ENCODE results near the gene C1QL4. TPM values are rescaled to one million over a fixed set of nuclear protein-coding genes. Genes with fewer than 3 reads are reported as not detected.

The C1QL4 gene
- polyA plus RNA-seq, 1 donor (not counting 4 experiments of a cell fraction or from before 2014, with no cell fraction given) = 0.07 TPM

DNA sequence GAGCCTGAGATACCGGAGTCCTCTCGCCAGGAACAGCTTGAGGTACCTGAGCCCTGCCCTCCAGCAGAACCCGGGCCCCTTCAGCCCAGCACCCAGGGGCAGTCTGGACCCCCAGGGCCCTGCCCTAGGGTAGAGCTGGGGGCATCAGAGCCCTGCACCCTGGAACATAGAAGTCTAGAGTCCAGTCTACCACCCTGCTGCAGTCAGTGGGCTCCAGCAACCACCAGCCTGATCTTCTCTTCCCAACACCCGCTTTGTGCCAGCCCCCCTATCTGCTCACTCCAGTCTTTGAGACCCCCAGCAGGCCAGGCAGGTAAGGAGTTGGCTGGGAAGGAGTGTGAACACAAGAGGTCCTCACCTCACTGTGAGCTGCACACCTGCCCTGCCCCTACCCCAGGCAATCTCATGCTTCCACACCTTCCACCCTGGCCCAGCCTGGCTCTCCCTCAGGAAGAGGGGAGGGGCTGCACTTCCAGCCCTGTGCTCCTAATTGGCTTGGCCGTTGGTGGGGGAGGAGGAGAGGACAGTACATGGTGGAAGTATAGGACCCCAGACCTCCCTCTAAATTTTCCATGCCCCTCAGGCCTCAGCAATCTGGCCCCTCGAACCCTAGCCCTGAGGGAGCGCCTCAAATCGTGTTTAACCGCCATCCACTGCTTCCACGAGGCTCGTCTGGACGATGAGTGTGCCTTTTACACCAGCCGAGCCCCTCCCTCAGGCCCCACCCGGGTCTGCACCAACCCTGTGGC is 6.2 kb downstream of the C1QL4 start:
- FAIRE-seq (no peak), DNase-seq (ENCODE audit: low read depth, low spot score) (no peak)
- H3K9ac ChIP-seq (ENCODE audit: control insufficient read depth, extremely low read depth, insufficient read depth, low read length) = no peak overlapping the region
- H3K9me1 ChIP-seq (ENCODE audit: control insufficient read depth, extremely low read depth, insufficient read depth, low read length) = no peaks in the 10 kb centered on the region
- H3K4me3 ChIP-seq (ENCODE audit: control insufficient read depth in 2 of 3, extremely low read depth in 1 of 3, insufficient read depth in 2 of 3, low read depth in 1 of 3, low read length in 3 of 3) = no peak overlapping the region
- H3K27me3 ChIP-seq (ENCODE audit: control insufficient read depth, extremely low read depth, insufficient read depth, low read length) = no peaks in the 10 kb centered on the region
- H3K27ac ChIP-seq (ENCODE audit: control insufficient read depth, insufficient read depth, low read length) = no peak overlapping the region
- peaks cover 2 to 24% of the 10 kb centered on the region in 2 experiments for H3K36me3 ChIP-seq (ENCODE audit: control insufficient read depth in 2 of 2, extremely low read depth in 1 of 2, insufficient read depth in 2 of 2, low read length in 2 of 2)
- H3K9me3 ChIP-seq (ENCODE audit: control insufficient read depth, low read depth, low read length) = no peaks in the 10 kb centered on the region
- no peaks in the 10 kb centered on the region for H4K20me1 ChIP-seq (ENCODE audit: control insufficient read depth, extremely low read depth, insufficient read depth, low read length)
- dilution Hi-C loops (cut with MboI; ENCODE audit: extremely low pct_ligation_motif_present, low sequenced_read_pairs) = no loop called here
- no peak overlapping the region for H2AFZ ChIP-seq (ENCODE audit: control insufficient read depth, low read length)
- H3K4me1 ChIP-seq (ENCODE audit: control insufficient read depth, extremely low read depth, insufficient read depth, low read length) = peaks cover 5% of the 10 kb centered on the region
- no peak overlapping the region for H3K4me2 ChIP-seq (ENCODE audit: control insufficient read depth, extremely low read depth, insufficient read depth, low read depth, low read length)
- TF ChIP-seq, protein P1, sequence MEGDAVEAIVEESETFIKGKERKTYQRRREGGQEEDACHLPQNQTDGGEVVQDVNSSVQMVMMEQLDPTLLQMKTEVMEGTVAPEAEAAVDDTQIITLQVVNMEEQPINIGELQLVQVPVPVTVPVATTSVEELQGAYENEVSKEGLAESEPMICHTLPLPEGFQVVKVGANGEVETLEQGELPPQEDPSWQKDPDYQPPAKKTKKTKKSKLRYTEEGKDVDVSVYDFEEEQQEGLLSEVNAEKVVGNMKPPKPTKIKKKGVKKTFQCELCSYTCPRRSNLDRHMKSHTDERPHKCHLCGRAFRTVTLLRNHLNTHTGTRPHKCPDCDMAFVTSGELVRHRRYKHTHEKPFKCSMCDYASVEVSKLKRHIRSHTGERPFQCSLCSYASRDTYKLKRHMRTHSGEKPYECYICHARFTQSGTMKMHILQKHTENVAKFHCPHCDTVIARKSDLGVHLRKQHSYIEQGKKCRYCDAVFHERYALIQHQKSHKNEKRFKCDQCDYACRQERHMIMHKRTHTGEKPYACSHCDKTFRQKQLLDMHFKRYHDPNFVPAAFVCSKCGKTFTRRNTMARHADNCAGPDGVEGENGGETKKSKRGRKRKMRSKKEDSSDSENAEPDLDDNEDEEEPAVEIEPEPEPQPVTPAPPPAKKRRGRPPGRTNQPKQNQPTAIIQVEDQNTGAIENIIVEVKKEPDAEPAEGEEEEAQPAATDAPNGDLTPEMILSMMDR (optimal IDR thresholded peaks at IDR 0.05 in 1 of 3, IDR thresholded peaks at IDR 0.05 in 1 of 3, conservative IDR thresholded peaks at IDR 0.05 in 1 of 3; ENCODE audit: extremely low read depth in 1 of 3, insufficient read depth in 2 of 3, low read length in 3 of 3) = no peak
- H3K79me2 ChIP-seq (ENCODE audit: control insufficient read depth, insufficient read depth, low read length) = no peaks in the 10 kb centered on the region

DNA sequence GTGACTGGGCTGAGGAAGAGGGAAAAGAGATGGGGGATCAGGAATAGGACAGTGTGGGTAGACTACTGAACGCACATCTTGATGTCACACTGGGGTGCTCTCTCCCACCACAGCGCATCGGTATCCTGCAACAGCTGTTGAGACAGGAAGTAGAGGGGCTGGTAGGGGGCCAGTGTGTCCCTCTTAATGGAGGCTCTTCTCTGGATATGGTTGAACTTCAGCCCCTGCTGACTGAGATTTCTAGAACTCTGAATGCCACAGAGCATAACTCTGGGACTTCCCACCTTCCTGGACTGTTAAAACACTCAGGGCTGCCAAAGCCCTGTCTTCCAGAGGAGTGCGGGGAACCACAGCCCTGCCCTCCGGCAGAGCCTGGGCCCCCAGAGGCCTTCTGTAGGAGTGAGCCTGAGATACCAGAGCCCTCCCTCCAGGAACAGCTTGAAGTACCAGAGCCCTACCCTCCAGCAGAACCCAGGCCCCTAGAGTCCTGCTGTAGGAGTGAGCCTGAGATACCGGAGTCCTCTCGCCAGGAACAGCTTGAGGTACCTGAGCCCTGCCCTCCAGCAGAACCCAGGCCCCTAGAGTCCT is 6.9 kb downstream of the C1QL4 start:
- no peaks in the 10 kb centered on the region for H4K20me1 ChIP-seq (ENCODE audit: control insufficient read depth, extremely low read depth, insufficient read depth, low read length)
- H3K4me3 ChIP-seq (ENCODE audit: control insufficient read depth in 2 of 3, extremely low read depth in 1 of 3, insufficient read depth in 2 of 3, low read depth in 1 of 3, low read length in 3 of 3) = no peak overlapping the region
- H3K79me2 ChIP-seq (ENCODE audit: control insufficient read depth, insufficient read depth, low read length) = no peaks in the 10 kb centered on the region
- H2AFZ ChIP-seq (ENCODE audit: control insufficient read depth, low read length) = no peak overlapping the region
- H3K9me1 ChIP-seq (ENCODE audit: control insufficient read depth, extremely low read depth, insufficient read depth, low read length) = no peaks in the 10 kb centered on the region
- H3K27ac ChIP-seq (ENCODE audit: control insufficient read depth, insufficient read depth, low read length) = no peak overlapping the region
- no peak overlapping the region for H3K4me2 ChIP-seq (ENCODE audit: control insufficient read depth, extremely low read depth, insufficient read depth, low read depth, low read length)
- H3K4me1 ChIP-seq (ENCODE audit: control insufficient read depth, extremely low read depth, insufficient read depth, low read length) = peaks cover 5% of the 10 kb centered on the region
- H3K9ac ChIP-seq (ENCODE audit: control insufficient read depth, extremely low read depth, insufficient read depth, low read length) = no peak overlapping the region
- dilution Hi-C loops (cut with MboI; ENCODE audit: extremely low pct_ligation_motif_present, low sequenced_read_pairs) = no loop called here
- TF ChIP-seq, protein P1 (optimal IDR thresholded peaks at IDR 0.05 in 1 of 3, IDR thresholded peaks at IDR 0.05 in 1 of 3, conservative IDR thresholded peaks at IDR 0.05 in 1 of 3; ENCODE audit: extremely low read depth in 1 of 3, insufficient read depth in 2 of 3, low read length in 3 of 3) = no peak
- TF ChIP-seq EZH2 (IDR thresholded peaks at IDR 0.05; ENCODE audit: low read length) = no peak
- H3K36me3 ChIP-seq (ENCODE audit: control insufficient read depth in 2 of 2, extremely low read depth in 1 of 2, insufficient read depth in 2 of 2, low read length in 2 of 2) = peaks cover 2 to 26% of the 10 kb centered on the region in 2 experiments
- H3K9me3 ChIP-seq (ENCODE audit: control insufficient read depth, low read depth, low read length) = no peaks in the 10 kb centered on the region
- no peak for DNase-seq (ENCODE audit: low read depth, low spot score)
- H3K27me3 ChIP-seq (ENCODE audit: control insufficient read depth, extremely low read depth, insufficient read depth, low read length) = no peaks in the 10 kb centered on the region
- no peak for FAIRE-seq

Data from keratinocyte (primary cell).